Measurements from ENCODE around the gene EDNRA.

GRCh38 chr4:147560625-147561024 lies 79.7 kb downstream of the EDNRA start:
- TF ChIP-seq POLR2A (IDR thresholded peaks at IDR 0.05; ENCODE audit: low read depth, low read length): no peak
- no peak for TF ChIP-seq CTCF (IDR thresholded peaks at IDR 0.05; ENCODE audit: extremely low read depth in 1 of 2, insufficient read depth in 1 of 2, low read depth in 1 of 2, low read length in 2 of 2)
- no peak for TF ChIP-seq JUN (IDR thresholded peaks at IDR 0.05; ENCODE audit: borderline replicate concordance, insufficient read depth, insufficient read length, low read depth)
- no peak for TF ChIP-seq GATA2 (IDR thresholded peaks at IDR 0.05; ENCODE audit: insufficient read depth, insufficient read length, low read depth, low read length)
- TF ChIP-seq MAX (IDR thresholded peaks at IDR 0.05; ENCODE audit: insufficient read depth, insufficient read length): no peak
- TF ChIP-seq POLR2AphosphoS5 (IDR thresholded peaks at IDR 0.05; ENCODE audit: insufficient read depth, low read depth, low read length): no peak
- TF ChIP-seq EZH2 (IDR thresholded peaks at IDR 0.05; ENCODE audit: borderline replicate concordance, low read depth, low read length, severe bottlenecking): no peak
